K562 (cell line): ENCODE results near the gene ABR. TPM values are rescaled to one million over a fixed set of nuclear protein-coding genes. Genes with fewer than 3 reads are reported as not detected.

Experiments
- ATAC-seq: fragments of 200-7000 bp; cut with Tn5 transposase; 3 replicates; pipeline ENCODE4 v1.9.1; 2020; ENCODE audit warnings: moderate library complexity
- BruUV-seq: library from RNA; stranded (reverse); fragments of 400-500 nt; replicated peaks from 2 replicates; lab custom pipeline; 2021; lab: Mats Ljungman, UMichigan
- CTCF ChIA-PET: fragments of 300-600 bp; formaldehyde crosslinking; extraction: SDS; loops from one replicate; lab custom pipeline; 2021; ENCODE audit warnings: low intra/inter-chr PET ratio; lab: Yijun Ruan, JAX
- POLR2A ChIA-PET: fragments of 300-600, 350-650 bp; sonication (Branson Sonifier 250); formaldehyde crosslinking; extraction: SDS; loops from one replicate; lab custom pipeline; 2021; ENCODE audit warnings: antibody characterized with exemption, inconsistent platforms; lab: Yijun Ruan, JAX
- DNase-seq, 4 experiments: peaks; one replicate each; pipeline versions ENCODE4 v3.0.0 to v3.0.0-alpha.2; 2011 to 2018; ENCODE audit warnings: low spot score in 3 of 4, mixed read lengths in 3 of 4; ENCODE audit errors: extremely low read depth in 1 of 4
- FAIRE-seq: peaks from 2 replicates; lab custom pipeline; 2011; peaks lifted over from hg19 to GRCh38; lab: Jason Lieb, UNC
- H2AFZ ChIP-seq: 2 replicates; pipeline ENCODE4 v1.6.0; 2011; ENCODE audit warnings: low read depth, low read length, control low read depth, inconsistent platforms
- H3K27ac ChIP-seq: fragments of 200-600 bp; 3 replicates; pipeline ENCODE4 v1.8.0; 2011; ENCODE audit warnings: low read depth, mild to moderate bottlenecking, control low read depth, inconsistent platforms, low read length, moderate library complexity, mixed read lengths; ENCODE audit errors: extremely low read depth
- H3K27me3 ChIP-seq, 2 experiments: fragments of 300-600 bp in 1 of 2; 2 replicates in 1 of 2; 3 replicates in 1 of 2; pipeline versions ENCODE4 v1.6.0 to v1.8.0; 2011; ENCODE audit warnings: inconsistent platforms in 2 of 2, low read length in 2 of 2, mild to moderate bottlenecking in 1 of 2, mixed read lengths in 1 of 2, moderate library complexity in 1 of 2; ENCODE audit not compliant: control insufficient read depth in 2 of 2, insufficient read depth in 2 of 2
- H3K36me3 ChIP-seq: fragments of 300-600 bp; 3 replicates; pipeline ENCODE4 v1.8.0; 2011; ENCODE audit warnings: mild to moderate bottlenecking, low read length, inconsistent platforms; ENCODE audit not compliant: control insufficient read depth, insufficient read depth
- H3K4me1 ChIP-seq, 2 experiments: fragments of 200-600 bp in 1 of 2; replicated peaks in 1 of 2; 2 replicates in 1 of 2; 3 replicates in 1 of 2; pipeline versions ENCODE4 v1.5.1 to v1.8.0; 2011; ENCODE audit warnings: inconsistent platforms in 2 of 2, low read length in 2 of 2, mild to moderate bottlenecking in 1 of 2, mixed read lengths in 1 of 2, moderate library complexity in 1 of 2; ENCODE audit not compliant: control insufficient read depth in 2 of 2, insufficient read depth in 2 of 2
- H3K4me2 ChIP-seq: 2 replicates; pipeline ENCODE4 v1.6.1; 2011; ENCODE audit warnings: low read length, control low read depth, inconsistent platforms, mixed read lengths; ENCODE audit not compliant: insufficient read depth
- H3K4me3 ChIP-seq: fragments of 200-600 bp; sonication (generic), shearing (Covaris generic); 2 replicates; pipeline ENCODE4 v1.5.1; 2016; ENCODE audit warnings: control low read depth, inconsistent platforms
- H3K79me2 ChIP-seq: fragments of 200-600 bp; 3 replicates; pipeline ENCODE4 v1.8.0; 2011; ENCODE audit warnings: low read length, inconsistent platforms; ENCODE audit not compliant: control insufficient read depth, insufficient read depth
- H3K9ac ChIP-seq, 2 experiments: 2 replicates each; pipeline versions ENCODE4 v1.6.0 to v1.6.1; 2011; ENCODE audit warnings: low read depth in 2 of 2, low read length in 2 of 2, control low read depth in 1 of 2, inconsistent platforms in 1 of 2, mild to moderate bottlenecking in 1 of 2, mixed read lengths in 1 of 2; ENCODE audit not compliant: insufficient read depth in 1 of 2
- H3K9me1 ChIP-seq: one replicate; pipeline ENCODE4 v1.6.0; 2011; ENCODE audit warnings: inconsistent platforms, mild to moderate bottlenecking, low read length, moderate library complexity; ENCODE audit not compliant: control insufficient read depth, insufficient read depth
- H3K9me3 ChIP-seq: replicated peaks from 2 replicates; pipeline ENCODE4 v1.5.1; 2011; ENCODE audit warnings: low read depth, low read length, inconsistent platforms; ENCODE audit not compliant: control insufficient read depth, insufficient read depth
- H4K20me1 ChIP-seq: replicated peaks from 2 replicates; pipeline ENCODE4 v1.6.1; 2011; ENCODE audit warnings: low read length, inconsistent platforms, mixed read lengths; ENCODE audit not compliant: control insufficient read depth, insufficient read depth
- PHTF2 ChIP-seq: fragments of 250-450 bp; sonication (Bioruptor Pico); IDR thresholded peaks from 2 replicates; pipeline ENCODE4 v1.5.0; 2021; ENCODE audit warnings: mild to moderate bottlenecking
- RBM17 ChIP-seq: fragments of 200-400 bp; formaldehyde crosslinking; IDR thresholded peaks from 2 replicates; pipeline ENCODE4 v1.6.1; 2017; ENCODE audit warnings: low read depth, mild to moderate bottlenecking, low read length, borderline replicate concordance
- ZNF785 ChIP-seq: fragments of 250-450 bp; sonication (Bioruptor Pico); IDR thresholded peaks from 2 replicates; pipeline ENCODE4 v1.4.0; 2020; ENCODE audit warnings: mild to moderate bottlenecking
- WGBS: fragments of 100-300 bp; shearing (Covaris generic); methylation state at CpG from one replicate; pipeline ENCODE4 v1.1.6; 2016; ENCODE audit warnings: low coverage, mixed read lengths; ENCODE audit not compliant: insufficient coverage; ENCODE audit errors: missing lambda C conversion rate; 5-methylcytosine and 5-hydroxymethylcytosine counted together
- in situ Hi-C: fragments of 300-500 bp; cut with MboI; formaldehyde crosslinking; loops from 4 replicates; pipeline ENCODE4 v1.15.0; 2018; ENCODE audit warnings: inconsistent platforms, mixed read lengths
- intact Hi-C: fragments of 100-400 bp; cut with micrococcal nuclease; formaldehyde crosslinking; loops from 2 replicates; pipeline ENCODE4 v1.14.2; 2022
- polyA plus RNA-seq, 8 experiments: library from polyadenylated mRNA; depleted of rRNA in 4 of 8; stranded (reverse) in 5 of 8; unstranded in 3 of 8; fragments of >200 nt; fragmentation: Nextera tagmentation in 2 of 8; fragmentation: Illumina TruSeq in 1 of 8; extraction: Ambion mirVana in 2 of 8; extraction: Trizol in 1 of 8; gene quantifications; 2 replicates each; pipeline versions ENCODE4 v1.2.1 to v1.2.3, GENCODE V29; 2011 to 2014; ENCODE audit warnings: inconsistent platforms in 1 of 8, missing spikeins in 1 of 8
- total RNA-seq, 7 experiments: library from RNA; depleted of rRNA in 6 of 7; stranded (reverse); fragments of >200 nt in 6 of 7; fragmentation: Illumina TruSeq in 2 of 7; extraction: Trizol in 2 of 7; gene quantifications; 2 replicates each; pipeline versions ENCODE4 v1.2.1 to v1.2.3, GENCODE V29; 2011 to 2021; ENCODE audit warnings: low replicate concordance in 1 of 7

ABR gene
- total and polyA plus RNA-seq, 9 of the 15 experiments (the other 6 are each of a cell fraction or from before 2014, with no cell fraction given) = 0.07 to 1.6 (median 0.37) TPM; not detected in 1

- Histone ChIP-seq H3K4me3 (no peak overlapping the region), H3K27ac (no peak overlapping the region), H3K36me3 (no peaks in the 10 kb centered on the region), H3K4me2 (no peak overlapping the region), H3K27me3 (peaks cover 15 to 63% of the 10 kb centered on the region in 2 experiments; a peak in 4 of 5 replicates), H3K9me3 (no peaks in the 10 kb centered on the region), H2AFZ (no peak overlapping the region), H3K4me1 (peaks cover 0 to 14% of the 10 kb centered on the region in 2 experiments; a peak in 2 of 5 replicates), H3K9me1 (no peaks in the 10 kb centered on the region), H3K9ac (no peak overlapping the region), H3K79me2 (no peaks in the 10 kb centered on the region), H4K20me1 (peaks cover 13% of the 10 kb centered on the region)
- in situ Hi-C loops (no loop called here), intact Hi-C loops (no loop called here)
- FAIRE-seq (no peak), DNase-seq (no peak), ATAC-seq (no peak)
- ChIA-PET POLR2A (interaction anchor here (1.0 to 1.7 kb wide), 2 partner anchors 12 to 29 kb away, joined by 4 to 5 read pairs; no protein-coding TSS in a partner anchor), CTCF (no interaction called here)
- TF ChIP-seq ZNF785 (CRISPR knock-in tag) = no peak
- no peak for TF ChIP-seq RBM17
- no peak for TF ChIP-seq PHTF2 (CRISPR knock-in tag)
- BruUV-seq = no TSS peak
- 18% methylated on average over 12 of the region's 53 CpGs for WGBS
Measured at GRCh38 chr17:1124896-1125787, 54.6 kb downstream of the ABR start.
